CD14-positive monocyte (primary cell): ENCODE measurements around the gene CNTN2. TPM values are rescaled to one million over a fixed set of nuclear protein-coding genes. Genes with fewer than 3 reads are reported as not detected.

ENCODE experiments used
- DNase-seq, 3 donors: peaks; one replicate each; pipeline ENCODE4 v3.0.0-alpha.2; 2011 to 2022
- H2AFZ ChIP-seq: 2 replicates; pipeline ENCODE4 v1.6.0; 2012; ENCODE audit warnings: mild to moderate bottlenecking, low read depth, low read length, inconsistent platforms; ENCODE audit not compliant: insufficient read depth, poor library complexity, severe bottlenecking
- H3K27ac ChIP-seq, 2 donors: 1 replicate in 1 of 2; 2 replicates in 1 of 2; pipeline ENCODE4 v1.5.1; 2012 to 2013; ENCODE audit warnings: low read length in 2 of 2, control low read depth in 1 of 2, inconsistent platforms in 1 of 2, low read depth in 1 of 2, mild to moderate bottlenecking in 1 of 2
- H3K27me3 ChIP-seq, 2 donors: one replicate each; pipeline versions ENCODE4 v1.6.0 to v1.6.1; 2011 to 2013; ENCODE audit warnings: low read length in 2 of 2; ENCODE audit not compliant: control insufficient read depth in 2 of 2, insufficient read depth in 2 of 2
- H3K36me3 ChIP-seq, 2 donors: replicated peaks in 1 of 2; 1 replicate in 1 of 2; 2 replicates in 1 of 2; pipeline versions ENCODE4 v1.5.1 to v1.6.1; 2012 to 2013; ENCODE audit warnings: low read length in 2 of 2, control low read depth in 1 of 2, inconsistent platforms in 1 of 2, mild to moderate bottlenecking in 1 of 2; ENCODE audit not compliant: insufficient read depth in 2 of 2, control insufficient read depth in 1 of 2
- H3K4me1 ChIP-seq, 2 donors: 1 replicate in 1 of 2; 2 replicates in 1 of 2; pipeline versions ENCODE4 v1.5.1 to v1.6.1; 2012 to 2013; ENCODE audit warnings: low read length in 2 of 2, control low read depth in 1 of 2, inconsistent platforms in 1 of 2, mild to moderate bottlenecking in 1 of 2, moderate library complexity in 1 of 2; ENCODE audit not compliant: insufficient read depth in 2 of 2, control insufficient read depth in 1 of 2
- H3K4me2 ChIP-seq: replicated peaks from 2 replicates; pipeline ENCODE3; 2012; ENCODE audit warnings: low read length, moderate library complexity, mild to moderate bottlenecking; ENCODE audit not compliant: poor library complexity, severe bottlenecking; ENCODE audit errors: extremely low read depth
- H3K4me3 ChIP-seq, 3 experiments: fragments of 200-600 bp in 1 of 3; sonication (generic) in 1 of 3; replicated peaks in 1 of 3; 1 replicate in 2 of 3; 2 replicates in 1 of 3; pipeline ENCODE4 v1.5.1; 2011 to 2013; ENCODE audit warnings: low read length in 3 of 3, mild to moderate bottlenecking in 3 of 3, control low read depth in 2 of 3, low read depth in 2 of 3, inconsistent platforms in 1 of 3, moderate library complexity in 1 of 3
- H3K79me2 ChIP-seq: 2 replicates; pipeline ENCODE4 v1.6.0; 2012; ENCODE audit warnings: mild to moderate bottlenecking, control low read depth, inconsistent platforms, low read length, moderate library complexity; ENCODE audit not compliant: insufficient read depth
- H3K9ac ChIP-seq: 2 replicates; pipeline ENCODE4 v1.6.0; 2017; ENCODE audit warnings: low read length, mild to moderate bottlenecking; ENCODE audit not compliant: insufficient read depth, poor library complexity, severe bottlenecking
- H3K9me3 ChIP-seq, 2 donors: replicated peaks in 1 of 2; 1 replicate in 1 of 2; 2 replicates in 1 of 2; pipeline versions ENCODE4 v1.5.1 to v1.6.1; 2012 to 2013; ENCODE audit warnings: low read length in 2 of 2, control low read depth in 1 of 2; ENCODE audit not compliant: control insufficient read depth in 1 of 2, insufficient read depth in 1 of 2
- H4K20me1 ChIP-seq: 2 replicates; pipeline ENCODE4 v1.6.0; 2012; ENCODE audit warnings: mild to moderate bottlenecking, low read length, control low read depth, moderate library complexity; ENCODE audit not compliant: insufficient read depth
- H3K27ac Mint-ChIP-seq, 7 donors: one replicate each; pipeline ENCODE4 v1.8.0; 2020; ENCODE audit warnings: mild to moderate bottlenecking in 7 of 7, mixed read lengths in 7 of 7, moderate library complexity in 6 of 7, inconsistent platforms in 2 of 7
- H3K27me3 Mint-ChIP-seq, 3 donors: one replicate each; pipeline ENCODE4 v1.8.0; 2021 to 2022; ENCODE audit warnings: low read depth in 3 of 3, mild to moderate bottlenecking in 3 of 3, mixed read lengths in 3 of 3, moderate library complexity in 3 of 3, inconsistent platforms in 1 of 3
- H3K36me3 Mint-ChIP-seq, 2 donors: one replicate each; pipeline ENCODE4 v1.8.0; 2020; ENCODE audit warnings: mixed read lengths in 2 of 2, inconsistent platforms in 1 of 2, mild to moderate bottlenecking in 1 of 2
- H3K4me1 Mint-ChIP-seq: one replicate; pipeline ENCODE4 v1.8.0; 2020; ENCODE audit warnings: mild to moderate bottlenecking, mixed read lengths
- H3K4me3 Mint-ChIP-seq, 2 donors: one replicate each; pipeline ENCODE4 v1.8.0; 2020; ENCODE audit warnings: mild to moderate bottlenecking in 2 of 2, mixed read lengths in 2 of 2, moderate library complexity in 1 of 2
- H3K9me3 Mint-ChIP-seq, 7 donors: one replicate each; pipeline ENCODE4 v1.8.0; 2020 to 2022; ENCODE audit warnings: mixed read lengths in 7 of 7, mild to moderate bottlenecking in 6 of 7, moderate library complexity in 6 of 7, inconsistent platforms in 2 of 7
- WGBS: methylation state at CpG from one replicate; pipeline ENCODE4 v1.1.5; 2013; ENCODE audit warnings: missing lambda C conversion rate; ENCODE audit not compliant: insufficient coverage; 5-methylcytosine and 5-hydroxymethylcytosine counted together
- intact Hi-C, 2 donors: fragments of 100-400 bp; cut with micrococcal nuclease; formaldehyde crosslinking; loops; one replicate each; pipeline versions ENCODE4 v1.15.0 to v1.15.1; 2023
- polyA minus RNA-seq: library from RNA; depleted of rRNA, polyadenylated mRNA; stranded (reverse); fragments of >200 nt; gene quantifications from 2 replicates; pipeline ENCODE4 v1.2.3, GENCODE V29; 2012
- polyA plus RNA-seq, 3 donors: library from polyadenylated mRNA; depleted of rRNA in 1 of 3; unstranded in 2 of 3; stranded (reverse) in 1 of 3; fragments of 300-500 nt in 2 of 3; fragments of >200 nt in 1 of 3; fragmentation: Illumina TruSeq in 2 of 3; gene quantifications; 1 replicate in 2 of 3; 2 replicates in 1 of 3; pipeline ENCODE4 v1.2.3, GENCODE V29; 2012 to 2021
- total RNA-seq, 12 experiments: library from RNA in 1 of 12; stranded (reverse) in 1 of 12; fragments of 120-200 nt in 1 of 12; gene quantifications; one replicate each; pipeline ENCODE4 v1.2.4 and lab custom pipeline; 2013 to 2026; ENCODE audit warnings: mixed read lengths in 6 of 12, inconsistent platforms in 1 of 12
- TF ChIP-seq, protein P1 (sequence below): fragments of 200-600 bp; IDR thresholded peaks from one replicate; pipeline ENCODE4 v1.8.0; 2022; ENCODE audit warnings: antibody characterized with exemption, mild to moderate bottlenecking

The CNTN2 gene, protein sequence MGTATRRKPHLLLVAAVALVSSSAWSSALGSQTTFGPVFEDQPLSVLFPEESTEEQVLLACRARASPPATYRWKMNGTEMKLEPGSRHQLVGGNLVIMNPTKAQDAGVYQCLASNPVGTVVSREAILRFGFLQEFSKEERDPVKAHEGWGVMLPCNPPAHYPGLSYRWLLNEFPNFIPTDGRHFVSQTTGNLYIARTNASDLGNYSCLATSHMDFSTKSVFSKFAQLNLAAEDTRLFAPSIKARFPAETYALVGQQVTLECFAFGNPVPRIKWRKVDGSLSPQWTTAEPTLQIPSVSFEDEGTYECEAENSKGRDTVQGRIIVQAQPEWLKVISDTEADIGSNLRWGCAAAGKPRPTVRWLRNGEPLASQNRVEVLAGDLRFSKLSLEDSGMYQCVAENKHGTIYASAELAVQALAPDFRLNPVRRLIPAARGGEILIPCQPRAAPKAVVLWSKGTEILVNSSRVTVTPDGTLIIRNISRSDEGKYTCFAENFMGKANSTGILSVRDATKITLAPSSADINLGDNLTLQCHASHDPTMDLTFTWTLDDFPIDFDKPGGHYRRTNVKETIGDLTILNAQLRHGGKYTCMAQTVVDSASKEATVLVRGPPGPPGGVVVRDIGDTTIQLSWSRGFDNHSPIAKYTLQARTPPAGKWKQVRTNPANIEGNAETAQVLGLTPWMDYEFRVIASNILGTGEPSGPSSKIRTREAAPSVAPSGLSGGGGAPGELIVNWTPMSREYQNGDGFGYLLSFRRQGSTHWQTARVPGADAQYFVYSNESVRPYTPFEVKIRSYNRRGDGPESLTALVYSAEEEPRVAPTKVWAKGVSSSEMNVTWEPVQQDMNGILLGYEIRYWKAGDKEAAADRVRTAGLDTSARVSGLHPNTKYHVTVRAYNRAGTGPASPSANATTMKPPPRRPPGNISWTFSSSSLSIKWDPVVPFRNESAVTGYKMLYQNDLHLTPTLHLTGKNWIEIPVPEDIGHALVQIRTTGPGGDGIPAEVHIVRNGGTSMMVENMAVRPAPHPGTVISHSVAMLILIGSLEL
- total RNA-seq (2013), result not detected
- polyA plus RNA-seq, result not detected
- not detected in 2 replicates for polyA minus RNA-seq
- total RNA-seq (lab: John Stamatoyannopoulos, UW), result 0 to 4.0 (median 0.08) reads per million in 11 experiments

DNA sequence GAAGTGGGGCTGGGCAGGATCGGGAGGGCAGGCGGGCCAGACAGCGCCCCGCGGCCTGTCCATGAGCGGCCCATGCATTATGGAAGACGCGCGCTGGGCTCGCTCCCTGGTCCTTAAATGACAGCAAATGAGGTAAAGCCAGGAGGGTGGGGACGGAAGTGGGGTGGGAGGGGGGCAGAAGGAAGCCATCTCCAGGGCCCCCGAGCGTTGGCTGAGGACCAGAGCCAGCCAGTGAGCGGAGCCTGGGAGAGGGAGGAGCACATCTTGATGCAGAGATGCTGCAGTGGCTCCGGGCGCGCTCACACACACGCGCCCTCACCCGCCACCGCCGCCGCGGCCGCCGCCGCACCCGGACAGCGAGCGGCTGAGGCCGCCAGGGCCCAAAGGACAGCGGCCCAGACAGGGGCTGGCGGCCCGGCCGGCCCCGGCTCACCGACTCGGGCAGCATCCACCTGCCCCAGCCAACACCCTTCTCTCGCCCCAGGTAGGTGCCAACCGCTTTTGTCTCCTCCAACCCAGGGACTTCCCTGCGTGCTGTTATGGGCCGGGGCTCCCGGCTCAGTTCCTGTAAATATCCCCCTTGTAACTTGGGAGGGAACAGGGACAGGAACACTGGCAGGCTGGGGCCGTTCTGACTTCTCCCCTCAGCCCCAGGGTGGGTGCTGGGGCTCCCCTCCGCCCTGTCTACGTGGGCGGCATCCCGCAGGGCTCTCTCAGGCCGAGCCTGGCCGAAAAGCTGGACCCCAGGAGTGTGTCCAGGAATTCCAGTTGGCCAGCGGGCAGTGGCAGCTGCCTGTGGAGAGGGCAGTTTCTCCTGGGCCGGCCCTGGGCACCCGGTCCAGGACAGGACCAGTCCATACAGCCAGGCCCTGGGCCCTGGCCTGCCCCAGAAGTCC is at the start of gene CNTN2:
Gene CNTN2, plus strand, starts transcription at position 302 of the 896 bp plus-strand sequence. CDS start 9,974 bp downstream, outside the sequence.
- H3K27me3 ChIP-seq, result peaks cover 20 to 54% of the 10 kb centered on the region in 2 donors

More for the DNA sequence above, at the start of gene CNTN2:
- peaks cover 0 to 11% of the 10 kb centered on the region in 2 donors for H3K9me3 ChIP-seq
- Mint-ChIP-seq H3K27me3 (peaks cover 59 to 67% (median 62%) of the 10 kb centered on the region in 3 donors), H3K4me1 (no peaks in the 10 kb centered on the region), H3K27ac (no peak within 1 kb of the TSS), H3K36me3 (no peaks in the 10 kb centered on the region), H3K4me3 (peak within 1 kb of the TSS in 1 of 2 donors; percentile 60), H3K9me3 (peaks cover 0 to 3% (median 0%) of the 10 kb centered on the region in 7 donors)
- no peaks in the 10 kb centered on the region for H3K4me1 ChIP-seq
- WGBS, result 17% methylated on average over 37 of the region's 53 CpGs
- no peaks in the 10 kb centered on the region for H3K36me3 ChIP-seq
- H3K4me2 ChIP-seq, result no peak within 1 kb of the TSS
- H3K27ac ChIP-seq, result no peak within 1 kb of the TSS
- H4K20me1 ChIP-seq, result no peaks in the 10 kb centered on the region
- TF ChIP-seq, protein P1, sequence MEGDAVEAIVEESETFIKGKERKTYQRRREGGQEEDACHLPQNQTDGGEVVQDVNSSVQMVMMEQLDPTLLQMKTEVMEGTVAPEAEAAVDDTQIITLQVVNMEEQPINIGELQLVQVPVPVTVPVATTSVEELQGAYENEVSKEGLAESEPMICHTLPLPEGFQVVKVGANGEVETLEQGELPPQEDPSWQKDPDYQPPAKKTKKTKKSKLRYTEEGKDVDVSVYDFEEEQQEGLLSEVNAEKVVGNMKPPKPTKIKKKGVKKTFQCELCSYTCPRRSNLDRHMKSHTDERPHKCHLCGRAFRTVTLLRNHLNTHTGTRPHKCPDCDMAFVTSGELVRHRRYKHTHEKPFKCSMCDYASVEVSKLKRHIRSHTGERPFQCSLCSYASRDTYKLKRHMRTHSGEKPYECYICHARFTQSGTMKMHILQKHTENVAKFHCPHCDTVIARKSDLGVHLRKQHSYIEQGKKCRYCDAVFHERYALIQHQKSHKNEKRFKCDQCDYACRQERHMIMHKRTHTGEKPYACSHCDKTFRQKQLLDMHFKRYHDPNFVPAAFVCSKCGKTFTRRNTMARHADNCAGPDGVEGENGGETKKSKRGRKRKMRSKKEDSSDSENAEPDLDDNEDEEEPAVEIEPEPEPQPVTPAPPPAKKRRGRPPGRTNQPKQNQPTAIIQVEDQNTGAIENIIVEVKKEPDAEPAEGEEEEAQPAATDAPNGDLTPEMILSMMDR, result no peak
- no peak within 1 kb of the TSS for H2AFZ ChIP-seq
- DNase-seq, result no peak
- intact Hi-C loops, result no loop called here
- no peak within 1 kb of the TSS for H3K9ac ChIP-seq
- H3K4me3 ChIP-seq, result no peak within 1 kb of the TSS
- H3K79me2 ChIP-seq, result no peaks in the 10 kb centered on the region
